Osteoblast (primary cell): Measurements from ENCODE around the gene RPL31. TPM values are rescaled to one million over a fixed set of nuclear protein-coding genes. Genes with fewer than 3 reads are reported as not detected.

ENCODE experiments used
- total RNA-seq: library from RNA; depleted of rRNA; stranded (reverse); fragments of >200 nt; gene quantifications from 2 replicates; pipeline ENCODE4 v1.2.3, GENCODE V29; 2012

The RPL31 gene
- total RNA-seq, 1 donor, result 760 TPM

Other genes starting within 250 kb of the RPL31 start
- 8.3 and 8.7 TPM in 2 replicates for gene NPAS2, start 182.2 kb upstream of the RPL31 start, total RNA-seq
- gene TBC1D8, start 149.1 kb downstream of the RPL31 start, total RNA-seq, result 13.4 and 13.8 TPM in 2 replicates